SK-N-SH treated with all-trans-retinoic acid at 6 μM for 48 hours (cell line): ENCODE data around the gene KIF18B.

Experiments used
- ATAC-seq: fragments of 200-7000 bp; cut with Tn5 transposase; 3 replicates; pipeline ENCODE4 v1.9.1; 2020; ENCODE audit warnings: mild to moderate bottlenecking, moderate library complexity
- ARNTL ChIP-seq: fragments of 450-650 bp; formaldehyde crosslinking; IDR thresholded peaks from 2 replicates; pipeline ENCODE4 v1.5.0; 2020; ENCODE audit warnings: low read depth, mild to moderate bottlenecking, moderate library complexity, borderline replicate concordance
- BACH2 ChIP-seq: fragments of 250-450 bp; sonication (Bioruptor Pico); IDR thresholded peaks from 2 replicates; pipeline ENCODE4 v1.9.0; 2021; ENCODE audit warnings: mild to moderate bottlenecking, borderline replicate concordance
- ESRRG ChIP-seq: fragments of 250-450 bp; sonication (Bioruptor Pico); IDR thresholded peaks from 2 replicates; pipeline ENCODE4 v1.6.1; 2021; ENCODE audit warnings: mild to moderate bottlenecking
- GLIS3 ChIP-seq: fragments of 250-450 bp; sonication (Bioruptor Pico); IDR thresholded peaks from 2 replicates; pipeline ENCODE4 v1.5.0; 2020; ENCODE audit warnings: mild to moderate bottlenecking, moderate library complexity
- ISL1 ChIP-seq: fragments of 250-450 bp; sonication (Bioruptor Pico); IDR thresholded peaks from 2 replicates; pipeline ENCODE4 v2.1.2; 2022; ENCODE audit warnings: mild to moderate bottlenecking, moderate library complexity
- OSR1 ChIP-seq: fragments of 250-450 bp; sonication (Bioruptor Pico); IDR thresholded peaks from 2 replicates; pipeline ENCODE4 v1.8.0; 2022; ENCODE audit warnings: moderate library complexity, mild to moderate bottlenecking, inconsistent platforms
- PPARA ChIP-seq: fragments of 250-450 bp; sonication (Bioruptor Pico); IDR thresholded peaks from 2 replicates; pipeline ENCODE4 v1.5.0; 2020; ENCODE audit warnings: mild to moderate bottlenecking, borderline replicate concordance
- RARB ChIP-seq: fragments of 250-450 bp; sonication (Bioruptor Pico); IDR thresholded peaks from 2 replicates; pipeline ENCODE4 v1.8.0; 2021; ENCODE audit warnings: mild to moderate bottlenecking, moderate library complexity
- TCF4 ChIP-seq: fragments of 250-450 bp; sonication (Bioruptor Pico); IDR thresholded peaks from 2 replicates; pipeline ENCODE4 v1.8.0; 2021; ENCODE audit warnings: mild to moderate bottlenecking, moderate library complexity, borderline replicate concordance
- TOX ChIP-seq: fragments of 250-450 bp; sonication (Bioruptor Pico); IDR thresholded peaks from 2 replicates; pipeline ENCODE4 v1.8.0; 2021; ENCODE audit warnings: mild to moderate bottlenecking, moderate library complexity, borderline replicate concordance
- ZC3H10 ChIP-seq: fragments of 250-450 bp; sonication (Bioruptor Pico); IDR thresholded peaks from 2 replicates; pipeline ENCODE4 v1.5.1; 2021; ENCODE audit warnings: mild to moderate bottlenecking, moderate library complexity
- ZFP3 ChIP-seq: fragments of 250-450 bp; sonication (Bioruptor Pico); IDR thresholded peaks from 2 replicates; pipeline ENCODE4 v1.5.0; 2020; ENCODE audit warnings: mild to moderate bottlenecking, moderate library complexity
- ZFP30 ChIP-seq: fragments of 450-650 bp; formaldehyde crosslinking; IDR thresholded peaks from 2 replicates; pipeline ENCODE4 v1.5.0; 2022; ENCODE audit warnings: mild to moderate bottlenecking, moderate library complexity
- ZNF565 ChIP-seq: fragments of 450-650 bp; formaldehyde crosslinking; conservative IDR thresholded peaks from 2 replicates; pipeline ENCODE4 v1.5.0; 2020; ENCODE audit warnings: low read depth, mild to moderate bottlenecking, moderate library complexity
- ZNF8 ChIP-seq: fragments of 450-650 bp; formaldehyde crosslinking; IDR thresholded peaks from 2 replicates; pipeline ENCODE4 v1.5.0; 2020; ENCODE audit warnings: mild to moderate bottlenecking, moderate library complexity
- TF ChIP-seq, protein P1 (sequence below): fragments of 250-450 bp; sonication (Bioruptor Pico); IDR thresholded peaks from 2 replicates; pipeline ENCODE4 v1.8.0; 2020; ENCODE audit warnings: mild to moderate bottlenecking, moderate library complexity, borderline replicate concordance
- TF ChIP-seq, protein P2 (sequence below): fragments of 250-450 bp; sonication (Bioruptor Pico); IDR thresholded peaks from 2 replicates; pipeline ENCODE4 v1.5.1; 2020; ENCODE audit warnings: low read depth, mild to moderate bottlenecking, moderate library complexity
- TF ChIP-seq, protein P3 (sequence below): fragments of 250-450 bp; sonication (Bioruptor Pico); IDR thresholded peaks from 2 replicates; pipeline ENCODE4 v1.5.1; 2021; ENCODE audit warnings: mild to moderate bottlenecking, moderate library complexity
- TF ChIP-seq, protein P4 (sequence below): fragments of 250-450 bp; sonication (Bioruptor Pico); IDR thresholded peaks from 2 replicates; pipeline ENCODE4 v1.8.0; 2021; ENCODE audit warnings: low read depth, mild to moderate bottlenecking, moderate library complexity, borderline replicate concordance
- TF ChIP-seq, protein P5 (sequence below): fragments of 250-450 bp; sonication (Bioruptor Pico); IDR thresholded peaks from 2 replicates; pipeline ENCODE4 v1.5.0; 2020; ENCODE audit warnings: mild to moderate bottlenecking, moderate library complexity

The KIF18B gene

DNA sequence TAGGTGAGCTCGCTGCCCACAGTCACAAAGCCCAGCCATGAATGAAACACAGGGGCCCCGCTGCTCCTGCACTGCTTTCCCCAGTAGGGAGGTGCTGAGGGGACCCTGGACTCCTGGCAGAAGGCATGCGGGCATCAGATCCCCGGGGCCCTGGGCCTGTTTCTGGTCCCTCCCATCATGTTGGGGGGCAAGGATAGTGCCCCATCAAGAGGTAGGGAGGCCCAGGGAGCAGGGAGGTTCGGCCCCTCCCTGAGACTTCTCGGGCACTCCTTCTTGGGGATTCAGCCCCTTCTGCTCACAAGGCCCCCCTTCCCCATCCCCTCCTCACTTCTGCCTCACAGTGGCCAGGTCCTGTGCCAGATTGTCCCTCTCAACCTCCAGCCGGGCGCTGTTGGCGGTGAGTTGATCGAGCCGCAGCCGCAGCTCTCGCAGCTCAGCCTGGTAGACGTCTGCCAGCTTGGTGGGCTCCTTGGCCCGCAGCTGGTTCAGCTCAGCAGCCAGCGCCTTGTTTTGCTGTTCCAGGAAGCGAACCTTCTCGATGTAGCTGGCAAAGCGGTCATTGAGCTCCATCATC is 32.8 kb downstream of the KIF18B start:
- TF ChIP-seq TOX (CRISPR knock-in tag) = no peak
- TF ChIP-seq ZFP30 (CRISPR knock-in tag) = no peak
- TF ChIP-seq ZC3H10 (CRISPR knock-in tag) = no peak
- TF ChIP-seq, protein P1, sequence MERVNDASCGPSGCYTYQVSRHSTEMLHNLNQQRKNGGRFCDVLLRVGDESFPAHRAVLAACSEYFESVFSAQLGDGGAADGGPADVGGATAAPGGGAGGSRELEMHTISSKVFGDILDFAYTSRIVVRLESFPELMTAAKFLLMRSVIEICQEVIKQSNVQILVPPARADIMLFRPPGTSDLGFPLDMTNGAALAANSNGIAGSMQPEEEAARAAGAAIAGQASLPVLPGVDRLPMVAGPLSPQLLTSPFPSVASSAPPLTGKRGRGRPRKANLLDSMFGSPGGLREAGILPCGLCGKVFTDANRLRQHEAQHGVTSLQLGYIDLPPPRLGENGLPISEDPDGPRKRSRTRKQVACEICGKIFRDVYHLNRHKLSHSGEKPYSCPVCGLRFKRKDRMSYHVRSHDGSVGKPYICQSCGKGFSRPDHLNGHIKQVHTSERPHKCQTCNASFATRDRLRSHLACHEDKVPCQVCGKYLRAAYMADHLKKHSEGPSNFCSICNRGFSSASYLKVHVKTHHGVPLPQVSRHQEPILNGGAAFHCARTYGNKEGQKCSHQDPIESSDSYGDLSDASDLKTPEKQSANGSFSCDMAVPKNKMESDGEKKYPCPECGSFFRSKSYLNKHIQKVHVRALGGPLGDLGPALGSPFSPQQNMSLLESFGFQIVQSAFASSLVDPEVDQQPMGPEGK (CRISPR knock-in tag) = no peak
- no peak for TF ChIP-seq ARNTL
- no peak for TF ChIP-seq TCF4 (CRISPR knock-in tag)
- TF ChIP-seq ESRRG (CRISPR knock-in tag) = no peak
- TF ChIP-seq ZFP3 = no peak
- TF ChIP-seq, protein P2, sequence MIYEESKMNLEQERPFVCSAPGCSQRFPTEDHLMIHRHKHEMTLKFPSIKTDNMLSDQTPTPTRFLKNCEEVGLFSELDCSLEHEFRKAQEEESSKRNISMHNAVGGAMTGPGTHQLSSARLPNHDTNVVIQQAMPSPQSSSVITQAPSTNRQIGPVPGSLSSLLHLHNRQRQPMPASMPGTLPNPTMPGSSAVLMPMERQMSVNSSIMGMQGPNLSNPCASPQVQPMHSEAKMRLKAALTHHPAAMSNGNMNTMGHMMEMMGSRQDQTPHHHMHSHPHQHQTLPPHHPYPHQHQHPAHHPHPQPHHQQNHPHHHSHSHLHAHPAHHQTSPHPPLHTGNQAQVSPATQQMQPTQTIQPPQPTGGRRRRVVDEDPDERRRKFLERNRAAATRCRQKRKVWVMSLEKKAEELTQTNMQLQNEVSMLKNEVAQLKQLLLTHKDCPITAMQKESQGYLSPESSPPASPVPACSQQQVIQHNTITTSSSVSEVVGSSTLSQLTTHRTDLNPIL = no peak
- no peak for TF ChIP-seq BACH2 (CRISPR knock-in tag)
- TF ChIP-seq, protein P3, sequence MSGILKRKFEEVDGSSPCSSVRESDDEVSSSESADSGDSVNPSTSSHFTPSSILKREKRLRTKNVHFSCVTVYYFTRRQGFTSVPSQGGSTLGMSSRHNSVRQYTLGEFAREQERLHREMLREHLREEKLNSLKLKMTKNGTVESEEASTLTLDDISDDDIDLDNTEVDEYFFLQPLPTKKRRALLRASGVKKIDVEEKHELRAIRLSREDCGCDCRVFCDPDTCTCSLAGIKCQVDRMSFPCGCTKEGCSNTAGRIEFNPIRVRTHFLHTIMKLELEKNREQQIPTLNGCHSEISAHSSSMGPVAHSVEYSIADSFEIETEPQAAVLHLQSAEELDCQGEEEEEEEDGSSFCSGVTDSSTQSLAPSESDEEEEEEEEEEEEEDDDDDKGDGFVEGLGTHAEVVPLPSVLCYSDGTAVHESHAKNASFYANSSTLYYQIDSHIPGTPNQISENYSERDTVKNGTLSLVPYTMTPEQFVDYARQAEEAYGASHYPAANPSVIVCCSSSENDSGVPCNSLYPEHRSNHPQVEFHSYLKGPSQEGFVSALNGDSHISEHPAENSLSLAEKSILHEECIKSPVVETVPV (CRISPR knock-in tag) = no peak
- TF ChIP-seq PPARA (CRISPR knock-in tag) = no peak
- TF ChIP-seq OSR1 (CRISPR knock-in tag) = no peak
- no peak for TF ChIP-seq RARB (CRISPR knock-in tag)
- TF ChIP-seq ZNF565 = no peak
- TF ChIP-seq GLIS3 (CRISPR knock-in tag) = no peak
- no peak for TF ChIP-seq ISL1 (CRISPR knock-in tag)
- TF ChIP-seq ZNF8 (CRISPR knock-in tag) = no peak
- TF ChIP-seq, all 23 proteins: peak for 0
- no peak for ATAC-seq

DNA sequence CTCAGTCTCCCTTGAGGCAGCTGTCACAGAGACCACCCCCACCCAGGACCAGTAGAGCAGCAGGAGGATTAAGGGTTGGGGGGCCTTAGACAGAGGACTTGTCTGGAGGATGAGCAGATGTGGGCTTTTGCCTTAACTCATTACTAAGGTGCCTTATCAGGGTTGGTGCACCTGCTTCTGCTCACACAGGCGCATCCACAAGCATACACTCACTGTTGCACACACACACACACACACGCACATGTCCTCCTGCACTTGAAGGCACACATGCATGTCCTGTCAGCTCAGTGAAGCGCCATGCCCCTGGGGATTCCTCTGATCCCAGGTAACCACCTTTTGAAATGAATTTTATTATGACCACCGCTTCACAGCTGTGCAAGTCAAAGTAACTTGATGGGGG is 33.4 kb downstream of the KIF18B start:
- TF ChIP-seq, protein P4, sequence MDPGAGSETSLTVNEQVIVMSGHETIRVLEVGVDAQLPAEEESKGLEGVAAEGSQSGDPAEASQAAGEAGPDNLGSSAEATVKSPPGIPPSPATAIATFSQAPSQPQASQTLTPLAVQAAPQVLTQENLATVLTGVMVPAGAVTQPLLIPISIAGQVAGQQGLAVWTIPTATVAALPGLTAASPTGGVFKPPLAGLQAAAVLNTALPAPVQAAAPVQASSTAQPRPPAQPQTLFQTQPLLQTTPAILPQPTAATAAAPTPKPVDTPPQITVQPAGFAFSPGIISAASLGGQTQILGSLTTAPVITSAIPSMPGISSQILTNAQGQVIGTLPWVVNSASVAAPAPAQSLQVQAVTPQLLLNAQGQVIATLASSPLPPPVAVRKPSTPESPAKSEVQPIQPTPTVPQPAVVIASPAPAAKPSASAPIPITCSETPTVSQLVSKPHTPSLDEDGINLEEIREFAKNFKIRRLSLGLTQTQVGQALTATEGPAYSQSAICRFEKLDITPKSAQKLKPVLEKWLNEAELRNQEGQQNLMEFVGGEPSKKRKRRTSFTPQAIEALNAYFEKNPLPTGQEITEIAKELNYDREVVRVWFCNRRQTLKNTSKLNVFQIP = no peak
- TF ChIP-seq, protein P2 = no peak
- TF ChIP-seq, protein P3 (CRISPR knock-in tag) = no peak
- no peak for TF ChIP-seq GLIS3 (CRISPR knock-in tag)
- ATAC-seq = no peak

DNA sequence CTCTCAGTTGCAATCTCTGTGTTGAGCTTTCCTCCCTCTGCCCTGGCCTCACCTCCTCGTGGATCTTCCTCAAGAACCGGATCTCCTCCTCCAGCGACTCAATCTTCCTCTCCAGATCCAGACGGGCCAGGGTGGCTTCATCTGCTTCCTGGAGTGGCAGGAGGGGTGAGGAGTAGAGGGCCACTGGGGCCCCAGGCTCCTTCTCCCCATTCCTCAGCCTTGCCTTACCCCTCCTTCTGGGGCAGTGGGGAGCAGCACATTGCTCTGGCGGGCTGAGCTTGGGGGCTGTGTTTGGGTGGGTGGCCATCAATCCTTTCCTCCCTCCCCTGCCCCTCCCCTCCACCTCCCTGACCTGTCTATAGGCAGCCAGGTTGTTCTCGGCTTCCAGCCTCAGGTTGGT is 33.9 kb downstream of the KIF18B start:
- ATAC-seq = no peak
- no peak for TF ChIP-seq ZFP30 (CRISPR knock-in tag)
- no peak for TF ChIP-seq ISL1 (CRISPR knock-in tag)
- TF ChIP-seq, protein P5, sequence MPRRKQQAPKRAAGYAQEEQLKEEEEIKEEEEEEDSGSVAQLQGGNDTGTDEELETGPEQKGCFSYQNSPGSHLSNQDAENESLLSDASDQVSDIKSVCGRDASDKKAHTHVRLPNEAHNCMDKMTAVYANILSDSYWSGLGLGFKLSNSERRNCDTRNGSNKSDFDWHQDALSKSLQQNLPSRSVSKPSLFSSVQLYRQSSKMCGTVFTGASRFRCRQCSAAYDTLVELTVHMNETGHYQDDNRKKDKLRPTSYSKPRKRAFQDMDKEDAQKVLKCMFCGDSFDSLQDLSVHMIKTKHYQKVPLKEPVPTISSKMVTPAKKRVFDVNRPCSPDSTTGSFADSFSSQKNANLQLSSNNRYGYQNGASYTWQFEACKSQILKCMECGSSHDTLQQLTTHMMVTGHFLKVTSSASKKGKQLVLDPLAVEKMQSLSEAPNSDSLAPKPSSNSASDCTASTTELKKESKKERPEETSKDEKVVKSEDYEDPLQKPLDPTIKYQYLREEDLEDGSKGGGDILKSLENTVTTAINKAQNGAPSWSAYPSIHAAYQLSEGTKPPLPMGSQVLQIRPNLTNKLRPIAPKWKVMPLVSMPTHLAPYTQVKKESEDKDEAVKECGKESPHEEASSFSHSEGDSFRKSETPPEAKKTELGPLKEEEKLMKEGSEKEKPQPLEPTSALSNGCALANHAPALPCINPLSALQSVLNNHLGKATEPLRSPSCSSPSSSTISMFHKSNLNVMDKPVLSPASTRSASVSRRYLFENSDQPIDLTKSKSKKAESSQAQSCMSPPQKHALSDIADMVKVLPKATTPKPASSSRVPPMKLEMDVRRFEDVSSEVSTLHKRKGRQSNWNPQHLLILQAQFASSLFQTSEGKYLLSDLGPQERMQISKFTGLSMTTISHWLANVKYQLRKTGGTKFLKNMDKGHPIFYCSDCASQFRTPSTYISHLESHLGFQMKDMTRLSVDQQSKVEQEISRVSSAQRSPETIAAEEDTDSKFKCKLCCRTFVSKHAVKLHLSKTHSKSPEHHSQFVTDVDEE (CRISPR knock-in tag) = no peak
- TF ChIP-seq ZC3H10 (CRISPR knock-in tag) = no peak
- TF ChIP-seq, protein P1 (CRISPR knock-in tag) = no peak
